NT2/D1 (cell line): Measurements from ENCODE around the gene WASHC4.
"Not testable (repeated sequence)": the region's sequence is repeated elsewhere in the genome, so short reads cannot be mapped to it uniquely, and the experiment has no call there.

Experiments
- SUZ12 ChIP-seq: IDR thresholded peaks from 2 replicates; pipeline ENCODE4 v1.6.1; 2011; ENCODE audit not compliant: insufficient read length, insufficient read depth; ENCODE audit errors: extremely low read depth
- YY1 ChIP-seq: IDR thresholded peaks from 2 replicates; pipeline ENCODE4 v1.6.1; 2011; ENCODE audit not compliant: insufficient read length, insufficient read depth
- ZNF274 ChIP-seq: IDR thresholded peaks from 2 replicates; pipeline ENCODE4 v1.6.1; 2011; ENCODE audit warnings: mild to moderate bottlenecking, low read depth, low read length

- not testable (repeated sequence) for TF ChIP-seq ZNF274, SUZ12, YY1
Measured at GRCh38 chr12:105183976-105184375, 76.4 kb downstream of the WASHC4 start.
